Medulla oblongata (tissue), 1 donor: Measurements from ENCODE around the gene KCNMB4.
A peak's percentile ranks its signal among the peaks of the same experiment; 100 is the strongest.

Experiments used
- DNase-seq: peaks from one replicate; pipeline ENCODE4 v3.0.0-alpha.2; 2015; ENCODE audit errors: extremely low spot score

The KCNMB4 gene, protein sequence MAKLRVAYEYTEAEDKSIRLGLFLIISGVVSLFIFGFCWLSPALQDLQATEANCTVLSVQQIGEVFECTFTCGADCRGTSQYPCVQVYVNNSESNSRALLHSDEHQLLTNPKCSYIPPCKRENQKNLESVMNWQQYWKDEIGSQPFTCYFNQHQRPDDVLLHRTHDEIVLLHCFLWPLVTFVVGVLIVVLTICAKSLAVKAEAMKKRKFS

DNA sequence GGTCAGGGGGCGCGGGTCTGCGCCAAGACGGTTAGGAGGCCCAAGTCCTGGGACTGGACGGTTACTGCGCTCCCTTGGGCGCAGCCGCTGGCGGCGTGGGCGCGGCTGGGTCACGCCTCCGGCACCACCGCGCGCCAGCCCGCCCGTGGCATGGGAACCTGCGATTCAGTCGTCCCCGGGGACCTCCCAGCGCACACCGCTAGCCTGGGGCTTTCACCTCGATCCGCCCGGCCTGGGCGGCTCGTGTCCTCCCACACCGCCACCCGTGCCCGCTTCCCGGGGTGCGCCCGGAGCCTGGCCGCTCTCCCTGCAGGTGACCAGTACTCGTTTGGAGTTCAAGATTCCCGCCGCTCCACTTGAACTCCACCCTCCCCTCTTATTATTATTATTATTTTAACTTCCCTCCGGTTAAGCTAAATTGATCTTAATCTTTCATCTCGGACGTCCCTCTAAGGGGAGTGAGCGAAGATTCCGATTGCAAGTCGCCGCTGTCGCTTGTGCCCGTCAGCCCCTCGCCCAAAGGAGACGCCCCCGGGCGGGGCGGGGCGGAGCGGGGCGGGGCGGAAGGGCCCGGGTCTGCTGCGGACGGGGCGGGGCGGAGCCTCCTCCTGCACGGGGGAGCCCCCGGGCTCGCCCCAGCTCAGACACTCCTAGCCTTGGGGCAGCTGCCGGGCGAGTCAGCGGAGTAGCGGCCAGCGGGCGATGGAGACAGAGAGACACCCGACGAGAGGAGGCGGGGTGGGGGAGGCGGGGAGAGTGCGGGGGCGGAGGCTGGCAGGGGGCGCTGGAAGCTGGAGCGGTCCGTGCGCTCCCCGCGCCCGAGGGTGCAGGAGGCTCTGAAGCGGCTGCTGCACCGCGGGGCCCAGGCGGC, at the start of gene KCNMB4:
TSS of gene KCNMB4 (plus strand) at position 643 of the 871 bp plus-strand sequence. CDS start 445 bp downstream, outside the sequence.
- DNase-seq = peak; percentile 63

DNA sequence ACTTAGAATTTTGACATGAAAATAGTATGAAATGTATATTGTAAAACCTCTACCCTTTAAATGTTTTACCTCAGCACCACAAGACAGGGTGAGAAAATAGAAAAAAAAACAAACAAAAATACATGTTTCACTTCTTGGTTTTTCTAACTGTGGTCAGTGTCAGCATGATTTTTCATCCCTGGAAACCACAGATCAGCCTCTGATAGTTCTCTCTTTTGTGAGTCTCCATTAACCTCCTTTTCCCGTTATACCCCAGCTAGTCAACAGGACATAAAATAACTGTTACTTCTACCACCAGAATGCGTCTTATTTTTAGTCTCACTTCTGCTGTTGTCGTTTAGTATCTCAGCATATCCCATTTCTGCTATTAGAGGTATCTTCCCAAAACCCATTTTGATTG, 48.3 kb upstream of the KCNMB4 start:
- DNase-seq = peak; percentile 70

DNA sequence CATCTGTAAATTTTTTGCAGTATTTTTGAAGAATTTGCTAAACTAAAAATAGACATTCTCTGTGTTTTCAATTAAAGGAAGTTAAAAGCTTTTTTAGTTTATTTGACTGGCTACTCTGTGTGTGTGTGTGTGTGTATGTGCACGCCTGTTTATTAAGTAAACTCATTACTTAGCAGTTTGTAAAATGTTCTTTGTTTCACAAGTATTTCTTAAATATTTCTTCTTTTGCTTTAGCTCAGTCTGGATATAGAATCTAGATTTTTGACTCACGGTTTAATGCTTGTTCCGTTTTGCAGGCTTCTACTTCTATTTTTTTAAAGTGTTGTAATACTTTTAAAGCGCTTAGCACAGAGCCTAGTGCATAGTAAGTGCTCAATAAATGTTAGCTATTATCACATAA, 46.5 kb upstream of the KCNMB4 start:
- no peak for DNase-seq

DNA sequence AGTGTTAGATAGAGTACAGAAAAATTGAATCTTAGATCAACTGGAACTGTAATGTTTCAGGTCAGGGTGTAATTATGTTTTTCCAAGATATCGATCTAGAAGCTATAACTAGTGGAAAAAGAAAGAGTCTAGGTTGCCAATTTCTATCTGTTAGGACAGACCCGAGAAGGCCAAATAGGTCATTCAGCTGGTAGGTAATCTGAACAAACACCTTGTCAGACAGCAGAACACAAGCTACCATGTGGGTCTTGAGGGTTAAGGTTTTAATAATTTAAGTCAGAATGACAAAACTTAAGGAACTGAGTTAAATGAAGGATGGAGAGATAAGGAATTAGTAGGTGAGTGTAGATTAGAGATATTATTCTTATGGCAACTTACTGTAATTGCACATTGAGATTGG, 44.9 kb upstream of the KCNMB4 start:
- no peak for DNase-seq

DNA sequence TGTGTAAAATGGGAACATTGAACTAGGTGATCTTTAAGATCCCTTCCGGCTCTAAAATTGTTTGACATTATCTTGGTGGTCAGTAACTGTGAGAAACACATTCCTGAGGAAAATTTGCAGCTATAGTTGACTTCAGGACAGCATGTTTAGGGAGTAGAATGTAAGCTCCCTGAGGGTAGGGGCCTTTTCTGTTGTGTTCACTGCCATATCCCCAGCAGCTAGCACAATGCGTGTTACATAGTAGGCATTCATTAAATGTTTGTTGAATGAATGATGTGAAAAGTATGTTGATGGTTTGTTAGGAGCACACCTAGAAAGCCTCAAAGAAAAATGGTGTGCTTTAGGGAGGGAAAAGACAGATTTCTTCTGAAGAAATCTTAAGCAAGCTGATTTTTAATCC, 38.5 kb upstream of the KCNMB4 start:
- no peak for DNase-seq

DNA sequence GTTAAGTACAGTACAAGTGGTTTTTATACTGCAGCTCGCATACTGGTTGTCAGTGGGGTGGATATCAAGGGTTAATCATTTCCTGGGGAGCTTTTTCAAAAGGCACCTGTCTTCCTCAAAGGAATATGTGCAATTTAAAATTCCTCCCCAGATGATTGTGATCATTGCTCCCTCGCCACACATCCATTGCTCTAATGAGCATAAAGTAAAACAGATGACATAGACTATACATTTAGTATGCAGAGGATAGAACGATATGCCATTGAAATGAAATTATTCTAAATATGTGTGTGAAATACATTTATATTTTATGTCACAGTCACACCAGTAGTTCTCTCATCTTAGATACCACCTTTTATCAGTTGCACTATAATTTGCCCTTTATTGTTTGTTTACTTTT, 36.4 kb upstream of the KCNMB4 start:
- no peak for DNase-seq

DNA sequence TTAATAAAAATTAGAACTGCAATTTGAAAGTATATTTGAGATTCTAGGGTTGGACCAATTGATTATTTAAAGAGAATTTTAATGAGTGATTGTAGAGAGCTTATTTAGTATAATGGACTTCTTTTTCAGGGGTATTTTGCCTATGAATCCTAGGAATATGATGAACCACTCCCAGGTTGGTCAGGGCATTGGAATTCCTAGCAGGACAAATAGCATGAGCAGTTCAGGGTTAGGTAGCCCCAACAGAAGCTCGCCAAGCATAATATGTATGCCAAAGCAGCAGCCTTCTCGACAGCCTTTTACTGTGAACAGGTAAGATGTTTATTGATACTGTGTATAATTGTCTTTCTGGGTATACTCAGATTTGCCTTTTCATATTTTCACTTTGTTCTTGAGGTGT, 35.9 kb upstream of the KCNMB4 start:
- DNase-seq = no peak

DNA sequence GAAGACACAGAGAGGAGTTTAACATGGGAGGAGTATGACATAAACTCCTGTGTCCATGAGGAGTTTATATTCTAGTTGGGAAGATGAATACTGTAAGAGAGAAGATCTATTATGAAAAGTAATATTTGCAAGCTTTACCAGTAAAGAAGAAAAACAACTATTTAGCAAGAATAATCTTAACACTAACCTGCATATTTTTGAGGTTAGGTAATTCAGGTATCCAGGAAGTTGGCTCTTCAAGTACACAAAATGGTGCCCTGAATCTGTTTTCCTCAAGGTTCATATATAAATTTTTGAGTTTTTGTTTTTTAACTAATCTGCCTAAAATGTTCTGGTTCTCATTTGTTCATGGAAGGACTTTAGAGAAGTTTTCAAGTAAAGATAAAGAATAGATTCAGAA, 33.9 kb upstream of the KCNMB4 start:
- no peak for DNase-seq

DNA sequence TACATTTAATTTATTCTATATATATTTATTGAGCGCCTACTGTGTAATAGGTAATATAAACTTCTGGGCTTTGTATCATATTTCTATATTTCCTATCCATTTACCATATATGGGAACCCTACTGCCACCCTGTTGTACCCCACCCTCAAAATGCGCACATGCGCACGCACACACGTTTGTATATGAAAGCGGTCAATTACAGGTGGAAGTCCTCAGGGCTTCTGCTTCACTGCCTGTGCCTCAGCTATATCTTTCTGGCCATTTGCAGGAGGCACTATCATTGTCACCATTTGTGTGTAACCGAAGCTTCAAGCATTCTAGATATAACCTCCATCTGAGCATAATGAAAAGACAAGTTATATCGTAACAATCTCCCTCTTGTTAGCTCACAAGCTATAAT, 31.3 kb upstream of the KCNMB4 start:
- DNase-seq = no peak

DNA sequence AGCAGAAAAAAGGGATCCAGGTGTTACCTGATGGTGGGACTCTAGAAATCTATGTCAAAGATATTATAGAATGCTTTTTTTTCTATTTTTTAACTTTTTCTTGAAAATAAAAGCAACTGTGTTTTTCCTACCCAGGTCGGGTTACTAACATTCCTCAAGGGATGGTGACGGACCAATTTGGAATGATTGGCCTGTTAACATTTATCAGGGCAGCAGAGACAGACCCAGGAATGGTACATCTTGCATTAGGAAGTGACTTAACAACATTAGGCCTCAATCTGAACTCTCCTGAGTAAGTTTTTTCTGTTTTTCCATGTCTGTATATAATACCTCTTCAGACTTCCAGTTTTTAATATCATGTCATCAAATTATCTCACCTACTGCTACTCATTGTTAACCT, 27.6 kb upstream of the KCNMB4 start:
- no peak for DNase-seq

DNA sequence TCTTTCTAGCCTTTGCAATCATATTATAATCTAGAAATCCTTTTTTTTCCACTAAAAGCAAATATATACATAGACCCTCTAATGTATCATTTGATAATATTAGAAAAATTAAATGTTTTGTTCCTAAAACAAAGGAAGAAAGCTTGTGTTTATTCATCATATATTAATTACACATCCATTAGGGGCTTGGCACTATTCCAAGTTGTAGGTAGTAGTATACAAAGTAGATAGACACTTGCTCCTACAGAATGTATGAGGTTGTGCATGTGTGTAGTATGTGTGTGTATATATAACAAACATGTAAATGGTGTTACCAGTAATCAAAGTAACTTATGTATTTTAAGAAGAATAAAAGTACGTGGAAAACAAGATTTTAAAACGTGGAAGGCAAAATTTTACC, 15.0 kb upstream of the KCNMB4 start:
- no peak for DNase-seq

DNA sequence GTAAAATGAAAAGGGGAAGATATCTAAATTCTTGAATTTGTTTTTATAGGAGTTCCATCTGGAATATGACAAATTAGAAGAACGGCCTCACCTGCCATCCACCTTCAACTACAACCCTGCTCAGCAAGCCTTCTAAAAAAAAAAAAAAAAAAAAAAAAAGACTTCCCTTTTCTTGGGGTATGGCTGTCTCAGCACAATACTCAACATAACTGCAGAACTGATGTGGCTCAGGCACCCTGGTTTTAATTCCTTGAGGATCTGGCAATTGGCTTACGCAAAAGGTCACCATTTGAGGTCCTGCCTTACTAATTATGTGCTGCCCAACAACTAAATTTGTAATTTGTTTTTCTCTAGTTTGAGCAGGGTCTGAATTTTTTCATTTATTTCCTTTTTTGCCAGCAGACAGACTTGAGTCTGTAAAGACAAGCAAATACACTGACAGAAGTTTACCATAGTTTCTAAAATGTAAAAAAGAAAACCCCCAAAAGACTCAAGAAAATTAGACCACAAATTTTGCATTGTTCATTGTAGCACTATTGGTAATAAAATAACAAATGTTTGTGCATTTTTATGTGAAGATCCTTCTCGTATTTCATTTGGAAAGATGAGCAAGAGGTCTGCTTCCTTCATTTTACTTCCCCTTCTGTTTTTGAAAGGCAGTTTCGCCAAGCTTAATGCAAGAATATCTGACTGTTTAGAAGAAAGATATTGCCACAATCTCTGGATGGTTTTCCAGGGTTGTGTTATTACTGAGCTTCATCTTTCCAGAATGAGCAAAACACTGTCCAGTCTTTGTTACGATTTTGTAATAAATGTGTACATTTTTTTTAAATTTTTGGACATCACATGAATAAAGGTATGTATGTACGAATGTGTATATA, 12.1 kb upstream of the KCNMB4 start:
- DNase-seq = peak; percentile 44

DNA sequence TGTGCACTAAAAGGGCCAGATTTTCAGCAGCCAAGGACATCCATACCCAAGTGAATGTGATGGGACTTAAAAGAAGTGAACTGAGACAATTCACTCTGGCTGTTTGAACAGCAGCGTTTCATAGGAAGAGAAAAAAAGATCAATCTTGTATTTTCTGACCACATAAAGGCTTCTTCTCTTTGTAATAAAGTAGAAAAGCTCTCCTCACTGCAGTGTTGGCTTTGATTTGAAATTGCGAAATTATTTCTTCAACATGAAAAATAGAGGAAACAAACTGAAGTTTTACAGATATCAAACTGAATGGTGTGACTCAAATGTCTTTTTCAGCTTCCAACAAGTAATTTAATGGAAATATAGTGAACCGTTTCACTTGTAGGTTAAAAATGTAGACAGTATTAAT, 11.3 kb upstream of the KCNMB4 start:
- DNase-seq = no peak

DNA sequence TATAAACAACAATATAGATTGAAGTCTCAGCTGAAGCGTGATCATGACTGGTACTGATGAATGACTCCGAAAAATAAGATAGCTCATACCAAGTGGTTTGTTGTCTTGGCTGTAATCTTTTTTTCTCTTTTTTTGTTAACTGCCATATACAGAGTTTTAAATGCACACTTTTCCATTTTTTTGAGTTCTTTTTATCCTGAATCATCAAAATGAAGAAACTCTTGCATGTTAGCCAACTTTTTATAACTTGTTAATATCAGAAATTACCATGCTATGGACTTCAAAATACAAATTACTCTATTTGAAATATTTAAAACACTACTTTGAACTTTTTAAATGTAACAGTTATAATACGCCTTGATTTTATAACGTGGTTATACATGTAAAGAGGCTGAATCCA, 10.1 kb upstream of the KCNMB4 start:
- no peak for DNase-seq

DNA sequence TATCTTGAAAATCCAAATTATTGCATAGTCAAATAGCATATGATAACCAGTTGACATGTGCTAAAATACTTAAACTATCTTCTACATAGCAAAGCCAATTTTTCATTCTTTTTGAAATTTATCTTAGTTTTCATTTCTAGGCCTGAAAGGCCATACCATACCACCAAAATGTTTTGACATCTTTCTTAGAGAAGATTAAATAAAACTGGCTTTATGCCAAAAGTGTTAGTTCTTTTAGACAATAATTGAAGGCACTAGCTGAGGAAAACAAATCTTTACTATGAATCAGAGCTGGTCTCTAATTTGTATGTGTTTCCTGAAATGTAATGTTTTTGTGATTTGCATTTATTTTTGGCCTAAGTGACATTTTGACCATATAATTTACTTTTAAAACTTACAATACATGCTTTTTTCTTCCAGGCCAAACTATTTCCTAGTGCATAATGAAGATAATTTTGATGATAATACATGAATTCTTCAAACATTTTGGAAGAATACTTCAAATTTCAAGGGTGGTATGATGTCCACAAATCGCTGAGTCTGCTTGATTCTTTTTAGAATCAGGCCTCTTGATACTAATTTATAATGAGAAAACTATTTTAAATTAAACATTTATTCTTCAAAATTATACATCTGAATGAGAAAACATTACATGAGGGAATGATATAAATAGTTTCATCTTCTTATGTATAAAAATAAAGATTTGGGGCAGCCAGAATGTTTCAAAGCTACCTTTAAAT, 6.5 kb upstream of the KCNMB4 start:
- DNase-seq = no peak

DNA sequence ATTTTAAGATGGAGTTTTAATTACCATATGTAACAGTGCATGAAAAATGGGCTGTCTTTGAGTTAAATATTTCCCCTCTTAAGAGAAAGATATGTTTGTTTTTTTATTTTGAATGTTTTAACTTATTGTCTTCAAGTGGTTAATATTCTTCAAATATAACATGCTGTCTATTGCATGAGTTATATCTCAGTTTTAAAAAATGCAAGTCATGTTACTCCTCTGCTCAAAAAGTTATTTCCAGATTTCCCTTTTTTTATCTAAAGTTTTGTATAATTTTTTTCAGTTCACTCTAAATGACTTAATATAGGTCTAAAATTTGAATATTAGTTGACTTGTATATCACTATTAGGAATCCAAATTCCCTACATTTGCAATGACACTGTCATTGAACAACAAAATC, 5.9 kb upstream of the KCNMB4 start:
- DNase-seq = no peak

DNA sequence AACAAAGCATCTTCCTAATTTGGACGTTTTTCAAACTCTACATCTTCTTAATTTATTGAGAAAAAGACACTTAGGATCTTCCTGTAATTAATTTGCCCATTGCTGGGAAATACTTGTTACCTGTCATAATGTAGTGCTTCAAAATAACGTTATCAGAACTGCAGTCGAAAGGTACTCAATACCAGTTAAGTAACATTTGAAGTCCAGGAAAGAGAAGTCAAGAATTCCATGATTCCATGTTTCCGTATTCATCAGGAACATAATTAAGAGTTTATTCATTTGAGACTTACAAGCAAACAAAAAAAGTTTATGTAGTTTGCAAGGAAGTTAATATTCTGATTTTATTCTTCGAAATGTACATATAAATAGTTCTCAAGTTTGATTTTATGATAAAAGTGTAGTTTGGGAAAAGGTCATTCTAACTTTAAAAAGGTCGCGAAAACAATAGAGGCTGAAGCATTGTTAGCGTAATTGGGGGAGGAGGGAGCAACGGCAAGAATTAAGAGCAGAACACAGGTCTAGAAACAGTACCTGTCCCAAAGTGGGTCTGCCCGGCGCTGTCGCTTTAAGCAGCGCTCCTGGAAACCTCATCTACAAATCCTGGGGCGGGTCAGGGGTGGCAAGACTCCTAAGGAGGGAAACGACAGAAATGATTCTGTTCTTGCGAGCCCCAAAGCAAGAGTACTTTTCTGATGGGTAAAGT, 1.2 kb upstream of the KCNMB4 start:
- no peak for DNase-seq

DNA sequence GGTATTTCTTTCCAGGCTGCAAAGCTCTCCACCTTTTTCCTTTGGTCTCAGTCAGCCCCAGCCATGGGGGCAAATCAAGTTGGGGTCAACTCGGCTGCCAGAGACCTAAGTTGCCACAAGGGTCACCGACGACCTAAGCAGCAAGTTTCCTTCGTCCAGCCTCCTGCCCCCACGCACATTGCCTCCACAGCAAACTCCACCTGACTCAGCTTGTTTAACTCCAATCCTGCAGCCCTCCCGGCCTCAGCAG, 767 bp upstream of the KCNMB4 start:
- DNase-seq = no peak

DNA sequence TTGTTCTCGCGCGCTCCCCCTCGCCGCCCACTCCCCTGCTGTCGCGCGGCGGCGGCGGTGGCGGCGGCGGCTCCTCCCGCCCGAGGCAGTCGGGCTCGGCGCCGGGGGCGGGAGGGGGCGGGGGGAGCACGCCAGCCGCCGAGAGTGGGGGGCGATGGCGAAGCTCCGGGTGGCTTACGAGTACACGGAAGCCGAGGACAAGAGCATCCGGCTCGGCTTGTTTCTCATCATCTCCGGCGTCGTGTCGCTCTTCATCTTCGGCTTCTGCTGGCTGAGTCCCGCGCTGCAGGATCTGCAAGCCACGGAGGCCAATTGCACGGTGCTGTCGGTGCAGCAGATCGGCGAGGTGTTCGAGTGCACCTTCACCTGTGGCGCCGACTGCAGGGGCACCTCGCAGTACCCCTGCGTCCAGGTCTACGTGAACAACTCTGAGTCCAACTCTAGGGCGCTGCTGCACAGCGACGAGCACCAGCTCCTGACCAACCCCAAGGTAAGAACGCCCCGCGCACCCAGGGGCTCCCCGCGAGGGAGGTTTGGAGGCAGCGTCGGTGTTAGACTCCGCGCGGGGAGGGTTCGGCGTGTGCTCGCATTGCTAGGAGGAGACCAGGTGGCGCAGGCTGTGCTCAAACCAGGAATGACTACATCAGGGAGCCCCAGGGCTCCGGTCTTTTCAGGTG, 629 bp downstream of the KCNMB4 start:
- peak; percentile 26 for DNase-seq

DNA sequence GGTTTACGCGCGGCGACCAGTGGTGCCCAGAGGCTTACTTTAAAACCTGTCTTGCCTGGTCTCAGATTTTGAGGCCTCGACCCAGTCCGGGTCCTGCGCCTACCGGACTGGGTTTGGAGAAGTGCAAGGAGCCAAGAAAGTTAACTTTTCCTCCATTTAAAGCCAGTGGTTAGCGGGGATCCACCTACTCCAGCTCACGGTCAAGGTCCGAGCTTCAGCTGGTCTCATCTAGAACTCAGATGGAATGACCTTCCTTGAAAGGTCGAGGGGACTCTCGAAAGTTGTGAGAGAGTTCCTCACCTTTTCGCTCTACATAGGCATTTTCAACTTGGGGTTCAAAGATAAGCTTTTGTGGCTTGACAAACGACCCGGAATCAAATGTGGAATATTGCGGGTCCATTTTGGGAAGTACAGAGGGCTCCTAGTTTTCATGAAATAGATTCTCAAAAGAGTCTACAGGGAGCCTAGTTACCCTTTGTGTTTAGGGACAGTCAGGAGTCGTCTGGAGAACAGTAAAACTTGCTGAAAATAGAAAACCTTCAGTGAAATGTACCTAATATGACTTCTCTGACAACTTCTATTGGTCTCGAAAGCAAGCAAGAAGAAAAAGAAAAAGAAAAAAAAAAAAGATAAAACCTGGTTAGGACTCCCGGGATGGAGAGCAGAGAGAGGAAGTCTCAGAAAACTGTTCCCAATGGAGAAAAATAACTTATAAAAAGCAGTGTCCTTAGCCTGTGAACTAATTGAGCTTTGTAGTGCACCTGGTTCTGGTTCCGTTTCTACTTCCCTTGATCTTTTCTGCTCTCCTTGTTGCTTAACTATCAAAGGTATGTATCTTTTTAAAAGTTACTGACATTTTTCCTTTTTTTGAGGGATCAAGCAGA, 1.4 kb downstream of the KCNMB4 start:
- DNase-seq = peak; percentile 32
